ENCODE measurements around the gene COMMD3.

Gene COMMD3

DNA sequence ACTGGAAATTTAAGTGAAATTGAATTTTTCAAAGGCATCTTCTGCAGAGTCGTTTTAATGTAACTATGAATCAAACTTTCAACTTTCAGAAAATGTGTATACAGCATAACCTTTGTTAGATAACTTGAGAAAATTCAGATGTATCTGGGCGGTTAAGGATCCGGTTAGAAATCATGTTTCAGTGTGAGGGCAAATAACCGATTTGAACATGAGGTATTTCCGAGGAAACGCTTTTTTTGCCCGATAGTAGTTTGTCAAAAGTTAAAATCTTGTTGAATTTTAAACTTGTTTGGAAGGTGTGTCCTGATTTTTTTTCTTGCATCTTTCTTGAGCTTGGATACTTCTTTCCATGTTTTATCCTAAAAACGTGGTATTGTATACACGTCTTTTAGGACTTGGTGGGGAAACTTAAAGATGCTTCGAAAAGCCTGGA is 3.4 kb downstream of the COMMD3 start:
- in situ Hi-C loops (cut with HindIII; ENCODE audit: low sequenced_read_pairs) = no loop called here

DNA sequence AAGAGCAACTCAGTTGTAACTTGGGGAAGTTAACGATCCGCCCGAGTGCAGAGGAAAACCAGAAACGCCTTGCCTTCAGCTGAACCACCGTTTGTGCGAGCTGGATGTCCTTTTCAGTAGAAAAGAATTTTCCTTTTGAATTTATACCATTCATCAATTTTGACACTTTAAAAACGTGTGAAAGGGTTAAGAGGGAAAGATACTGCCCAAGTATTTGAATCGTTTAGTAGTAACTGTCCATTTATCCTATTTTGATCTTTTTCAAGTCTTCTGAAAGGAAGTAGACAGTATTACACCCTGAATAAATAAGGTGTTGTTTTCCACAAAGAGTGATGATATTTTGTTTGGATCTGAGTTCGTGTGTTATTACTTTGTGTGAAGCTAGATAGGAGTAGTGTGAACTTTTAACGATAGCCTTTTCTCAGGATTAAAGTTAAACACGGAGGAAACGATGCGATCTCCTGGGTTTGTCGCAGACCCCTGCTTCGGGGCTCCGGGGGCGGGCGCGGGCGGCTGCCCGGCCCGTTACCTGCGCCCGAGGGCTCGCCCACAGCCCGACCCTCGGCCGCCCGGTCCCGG is 3.9 kb downstream of the COMMD3 start:
- in situ Hi-C loops (cut with HindIII; ENCODE audit: low sequenced_read_pairs) = no loop called here

DNA sequence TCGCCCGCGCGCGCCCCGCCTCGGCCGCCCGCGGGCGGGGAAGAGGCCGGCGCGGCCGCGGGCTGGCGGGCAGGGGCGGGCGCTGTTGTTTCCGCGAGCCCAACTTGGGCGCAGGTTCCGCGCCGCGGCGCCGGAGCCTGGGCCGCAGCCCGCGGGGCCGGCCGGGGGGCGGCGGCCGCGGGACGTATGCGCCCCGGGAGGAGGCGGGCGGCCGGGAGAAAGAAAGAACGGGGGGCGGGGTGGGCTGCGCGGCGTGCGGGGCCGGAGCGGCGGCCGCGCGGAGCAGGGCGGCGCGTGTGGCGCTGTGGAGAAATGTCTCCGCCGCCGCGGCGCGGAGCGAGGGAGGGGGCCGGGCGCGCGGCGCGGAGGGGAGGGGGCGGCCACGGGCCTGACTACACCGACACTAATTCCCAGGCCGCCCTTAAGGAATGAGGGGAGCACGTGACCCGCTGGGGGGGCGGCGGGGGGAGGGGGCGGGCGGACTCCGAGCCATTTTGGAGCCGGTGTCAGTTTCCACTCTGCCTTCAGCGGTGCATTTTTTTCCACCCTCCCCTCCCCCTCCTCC is 4.5 kb downstream of the COMMD3 start, which contains the start of gene BMI1:
TSS of gene BMI1 (plus strand) at position 509 of the 565 bp plus-strand sequence. CDS start 5,351 bp downstream, outside the sequence.
- in situ Hi-C loops (cut with HindIII; ENCODE audit: low sequenced_read_pairs) = no loop called here

DNA sequence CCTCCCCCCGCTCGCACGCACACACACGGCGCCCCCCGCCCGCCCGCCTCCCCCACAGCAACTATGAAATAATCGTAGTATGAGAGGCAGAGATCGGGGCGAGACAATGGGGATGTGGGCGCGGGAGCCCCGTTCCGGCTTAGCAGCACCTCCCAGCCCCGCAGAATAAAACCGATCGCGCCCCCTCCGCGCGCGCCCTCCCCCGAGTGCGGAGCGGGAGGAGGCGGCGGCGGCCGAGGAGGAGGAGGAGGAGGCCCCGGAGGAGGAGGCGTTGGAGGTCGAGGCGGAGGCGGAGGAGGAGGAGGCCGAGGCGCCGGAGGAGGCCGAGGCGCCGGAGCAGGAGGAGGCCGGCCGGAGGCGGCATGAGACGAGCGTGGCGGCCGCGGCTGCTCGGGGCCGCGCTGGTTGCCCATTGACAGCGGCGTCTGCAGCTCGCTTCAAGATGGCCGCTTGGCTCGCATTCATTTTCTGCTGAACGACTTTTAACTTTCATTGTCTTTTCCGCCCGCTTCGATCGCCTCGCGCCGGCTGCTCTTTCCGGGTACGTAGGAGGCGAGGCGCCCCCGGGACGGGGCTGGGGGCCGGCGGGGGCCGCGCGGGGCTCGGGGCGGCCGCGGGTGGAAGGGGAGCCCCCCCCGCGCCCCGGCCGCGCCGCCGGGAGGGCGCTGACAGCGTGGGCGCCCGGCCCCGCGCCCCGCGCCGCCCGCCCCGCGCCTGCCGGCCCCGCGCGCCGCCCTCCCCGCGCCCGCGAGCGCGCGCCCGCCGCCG is 5.2 kb downstream of the COMMD3 start:
- in situ Hi-C loops (cut with HindIII; ENCODE audit: low sequenced_read_pairs) = no loop called here

DNA sequence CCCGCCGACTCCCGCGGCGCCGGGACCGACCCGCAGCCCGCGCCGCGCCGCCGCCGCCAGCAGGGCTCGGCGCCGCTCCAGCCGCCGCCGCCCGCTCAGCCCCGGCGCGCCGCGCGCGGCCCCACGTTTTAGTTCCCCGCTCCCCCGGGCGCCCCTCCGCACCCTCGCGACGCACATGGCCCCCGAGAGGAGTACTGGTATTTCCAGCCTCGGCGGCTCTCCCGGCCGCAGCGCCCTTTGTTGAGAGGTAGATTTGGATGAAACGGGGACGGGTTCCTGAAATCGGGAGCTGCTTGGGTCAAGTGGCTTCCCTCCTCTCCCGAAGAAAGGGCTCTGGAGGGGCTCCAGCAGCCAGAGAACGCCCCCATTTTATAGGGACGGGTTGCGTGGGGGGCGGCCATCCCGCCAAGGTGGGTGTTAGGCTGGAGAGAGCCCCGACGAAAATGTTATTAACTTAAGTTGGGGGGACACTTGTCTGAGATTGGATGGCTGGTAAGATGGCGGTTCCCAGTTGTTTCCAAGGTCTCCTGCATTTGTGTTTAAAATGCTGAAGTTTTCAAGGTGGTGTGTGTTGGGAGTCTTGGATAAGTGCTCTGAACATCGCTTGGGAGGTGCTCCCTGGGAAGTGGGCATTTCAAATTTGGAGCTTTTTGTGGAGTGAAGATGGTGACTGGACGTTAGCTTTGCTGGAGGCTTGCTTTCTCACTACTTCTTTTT is 5.9 kb downstream of the COMMD3 start:
- in situ Hi-C loops (cut with HindIII; ENCODE audit: low sequenced_read_pairs) = no loop called here

DNA sequence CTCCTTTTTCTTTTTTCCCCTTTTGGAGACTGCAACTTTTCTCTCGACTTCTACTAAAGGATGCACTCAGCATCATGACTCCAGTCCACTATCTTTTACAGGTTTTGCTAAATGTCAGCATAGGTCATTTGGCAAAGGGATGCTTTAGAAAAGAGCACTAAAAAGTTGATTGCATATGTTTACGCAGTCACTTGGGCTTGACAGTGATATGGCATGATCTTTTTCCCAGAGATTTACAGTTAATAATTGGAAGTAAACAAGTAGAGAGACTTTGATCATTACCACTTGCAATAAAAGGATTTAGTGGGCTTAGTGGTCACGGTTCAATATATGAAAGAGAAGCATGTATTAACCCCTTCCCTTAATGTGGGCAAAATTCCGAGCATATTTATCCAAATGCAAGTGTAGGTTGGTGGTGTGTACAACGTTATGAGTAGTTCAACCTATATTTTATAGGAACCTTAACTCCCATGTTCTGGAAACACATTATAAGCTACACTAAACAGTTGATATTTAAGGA is 6.5 kb downstream of the COMMD3 start:
- in situ Hi-C loops (cut with HindIII; ENCODE audit: low sequenced_read_pairs) = no loop called here

DNA sequence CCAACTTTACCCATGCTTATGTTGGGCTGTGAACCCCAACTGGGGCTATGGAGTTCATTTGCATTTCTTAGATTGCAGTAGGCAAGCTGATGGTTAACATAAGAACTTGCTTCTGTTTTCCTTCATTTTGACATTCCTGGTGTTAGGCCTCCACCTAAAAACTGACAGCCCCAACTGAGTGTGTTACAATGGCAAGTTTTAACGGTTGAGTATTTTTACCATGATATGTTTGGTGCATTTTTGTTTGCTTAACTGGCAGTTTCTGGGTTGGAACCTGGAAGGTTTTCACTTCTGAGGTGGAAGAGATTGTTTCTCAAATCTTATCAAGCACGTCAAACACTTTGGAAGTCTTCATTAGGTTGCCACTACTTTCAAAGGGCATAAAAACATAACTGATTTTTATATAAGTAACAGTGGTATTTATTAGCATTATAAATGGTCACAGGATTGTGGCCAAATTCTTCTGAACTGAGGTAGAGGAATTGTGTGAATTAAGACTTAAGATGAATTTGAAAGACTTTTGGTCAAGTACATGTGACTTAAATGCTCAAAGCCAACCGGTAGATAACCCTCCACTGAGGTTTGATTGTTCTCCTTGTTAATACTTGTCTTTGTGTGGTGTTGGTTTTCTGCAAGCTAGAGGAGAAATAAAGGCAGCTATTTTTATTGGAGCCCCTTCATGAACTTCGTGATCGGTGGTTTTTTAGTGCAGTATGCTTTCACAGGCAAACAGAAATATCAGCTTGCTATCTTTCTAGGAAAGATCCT is 7.5 kb downstream of the COMMD3 start:
- in situ Hi-C loops (cut with HindIII; ENCODE audit: low sequenced_read_pairs) = no loop called here

DNA sequence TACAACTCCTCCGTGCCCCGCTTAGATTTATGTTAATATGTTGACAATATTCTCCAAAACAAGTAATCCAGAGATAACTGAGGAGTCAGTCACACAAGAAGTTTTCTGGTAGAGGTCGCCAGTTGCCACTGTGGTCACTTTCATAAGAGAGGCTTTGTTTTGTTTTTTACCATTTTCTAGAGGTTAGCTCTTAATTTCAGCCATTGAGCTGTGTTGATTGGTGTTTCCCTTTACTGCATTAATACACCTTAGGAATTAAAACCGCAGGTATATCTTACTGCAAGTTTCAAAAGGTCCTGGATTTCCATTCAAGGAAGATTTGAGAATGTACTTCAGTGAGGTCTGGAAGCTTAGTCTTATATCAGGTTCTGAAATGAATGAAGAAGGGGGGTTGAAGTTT is 8.2 kb downstream of the COMMD3 start:
- in situ Hi-C loops (cut with HindIII; ENCODE audit: low sequenced_read_pairs) = no loop called here

DNA sequence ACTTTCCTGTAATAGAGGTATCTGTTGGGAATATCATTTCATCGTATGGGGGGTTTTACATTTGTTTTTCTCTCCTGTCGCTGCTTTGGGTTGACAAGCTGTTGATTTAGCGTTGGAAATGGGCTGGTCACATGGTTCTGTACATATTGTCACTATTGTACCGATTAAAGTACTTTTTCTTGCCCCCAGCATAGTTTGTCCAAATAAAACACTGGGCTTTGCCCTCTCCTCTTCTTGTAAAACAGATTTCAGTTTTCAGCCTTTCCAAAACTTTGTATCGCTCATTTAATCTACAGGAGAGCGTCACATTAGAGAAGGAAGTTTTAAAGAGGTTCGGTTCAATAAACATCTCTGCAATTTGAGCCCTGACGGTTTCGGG is 8.7 kb downstream of the COMMD3 start:
- in situ Hi-C loops (cut with HindIII; ENCODE audit: low sequenced_read_pairs) = no loop called here

DNA sequence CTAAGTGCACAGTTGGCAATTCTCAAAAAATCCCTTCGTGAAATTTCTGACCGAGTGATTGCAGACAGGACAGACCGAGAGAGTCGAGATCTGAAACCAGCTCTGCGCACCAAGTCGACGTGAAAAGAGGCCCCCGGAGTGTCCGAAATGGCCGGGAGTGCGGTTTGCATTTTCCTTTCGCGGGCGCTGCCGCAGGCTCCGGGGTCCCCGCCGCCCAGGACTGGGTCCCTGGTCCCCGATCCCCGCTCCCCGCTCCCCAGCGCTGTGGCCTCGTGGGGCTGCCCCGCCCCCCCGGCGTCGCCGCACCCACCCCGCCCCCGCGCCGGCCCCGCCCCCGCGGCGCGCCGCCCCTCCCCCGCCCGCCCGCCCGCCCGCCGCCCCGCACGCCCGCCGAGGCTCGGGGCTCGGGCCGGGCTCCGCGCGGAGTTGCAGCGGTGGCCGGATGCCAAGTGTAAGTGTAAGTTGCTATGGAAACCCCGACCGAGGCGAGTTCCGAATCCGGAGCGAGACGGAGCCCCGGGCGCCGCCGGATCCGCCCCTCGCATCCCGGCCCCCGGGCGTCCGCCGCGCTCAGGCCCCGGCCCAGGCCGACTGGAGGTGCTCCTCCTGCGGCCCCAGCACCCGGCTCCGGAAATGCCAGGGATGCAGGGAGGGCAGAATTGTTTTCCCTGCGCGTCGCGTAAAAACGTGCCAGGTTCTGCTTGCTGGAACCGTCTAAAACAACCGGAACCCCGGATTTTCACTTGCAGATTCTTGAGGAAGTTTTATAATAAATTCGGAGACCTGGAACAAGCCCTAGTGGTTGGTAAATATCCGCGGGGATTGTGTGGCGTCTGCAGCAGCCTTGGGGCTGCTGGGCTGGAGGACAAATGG is 9.3 kb downstream of the COMMD3 start:
- in situ Hi-C loops (cut with HindIII; ENCODE audit: low sequenced_read_pairs) = no loop called here

DNA sequence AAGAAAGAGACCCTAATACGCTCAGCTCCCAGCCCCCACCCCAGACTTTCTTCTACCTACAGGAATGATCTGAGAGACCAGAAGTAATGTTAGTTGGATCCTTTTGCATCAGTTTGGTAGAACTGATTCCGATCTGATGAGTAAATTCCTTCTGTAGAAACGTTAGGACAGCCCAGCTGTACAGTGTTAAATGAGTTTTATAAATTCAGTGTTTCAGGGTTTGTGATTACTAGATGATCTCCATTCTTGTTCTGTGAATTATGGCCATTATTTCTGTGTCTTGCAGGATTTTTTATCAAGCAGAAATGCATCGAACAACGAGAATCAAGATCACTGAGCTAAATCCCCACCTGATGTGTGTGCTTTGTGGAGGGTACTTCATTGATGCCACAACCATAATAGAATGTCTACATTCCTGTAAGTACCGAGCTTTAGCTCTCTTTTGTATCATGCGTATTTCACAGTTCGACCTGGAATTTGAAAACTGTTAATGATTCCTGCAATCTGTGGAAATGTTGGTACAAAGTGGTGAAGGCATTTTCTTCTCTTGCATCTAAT is 10.0 kb downstream of the COMMD3 start:
- in situ Hi-C loops (cut with HindIII; ENCODE audit: low sequenced_read_pairs) = no loop called here

DNA sequence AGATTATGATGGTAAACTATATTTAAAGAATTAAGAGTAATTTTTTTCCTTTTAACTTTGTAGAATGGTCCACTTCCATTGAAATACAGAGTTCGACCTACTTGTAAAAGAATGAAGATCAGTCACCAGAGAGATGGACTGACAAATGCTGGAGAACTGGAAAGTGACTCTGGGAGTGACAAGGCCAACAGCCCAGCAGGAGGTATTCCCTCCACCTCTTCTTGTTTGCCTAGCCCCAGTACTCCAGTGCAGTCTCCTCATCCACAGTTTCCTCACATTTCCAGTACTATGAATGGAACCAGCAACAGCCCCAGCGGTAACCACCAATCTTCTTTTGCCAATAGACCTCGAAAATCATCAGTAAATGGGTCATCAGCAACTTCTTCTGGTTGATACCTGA is 13.0 kb downstream of the COMMD3 start:
- in situ Hi-C loops (cut with HindIII; ENCODE audit: low sequenced_read_pairs) = no loop called here

DNA sequence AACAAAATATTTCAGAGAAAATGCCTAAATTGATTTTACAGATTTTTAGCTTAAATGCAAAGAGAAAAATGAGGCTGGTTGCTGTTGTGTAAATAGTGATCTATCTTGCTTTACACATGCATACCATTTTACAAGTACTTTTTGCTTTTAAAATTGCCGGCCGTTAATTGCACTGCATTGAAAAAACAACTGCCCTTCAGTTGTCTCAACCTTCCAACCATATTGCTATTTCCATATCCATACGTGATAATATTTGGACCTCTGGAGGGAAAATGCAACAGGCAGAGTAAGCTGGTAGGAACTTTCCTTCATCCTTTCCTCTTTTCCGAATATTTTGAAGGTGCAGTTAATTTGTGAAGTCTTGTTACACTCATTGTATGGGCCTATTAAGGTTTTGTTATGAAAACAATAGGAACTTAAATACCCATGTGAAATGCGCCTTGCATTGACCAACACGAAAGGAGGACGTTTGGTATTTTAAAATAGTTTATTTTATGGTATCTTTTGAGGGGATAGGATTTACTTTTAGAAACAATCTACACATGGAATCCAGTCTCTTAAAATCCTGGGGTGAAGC is 16.0 kb downstream of the COMMD3 start:
- in situ Hi-C loops (cut with HindIII; ENCODE audit: low sequenced_read_pairs) = no loop called here

DNA sequence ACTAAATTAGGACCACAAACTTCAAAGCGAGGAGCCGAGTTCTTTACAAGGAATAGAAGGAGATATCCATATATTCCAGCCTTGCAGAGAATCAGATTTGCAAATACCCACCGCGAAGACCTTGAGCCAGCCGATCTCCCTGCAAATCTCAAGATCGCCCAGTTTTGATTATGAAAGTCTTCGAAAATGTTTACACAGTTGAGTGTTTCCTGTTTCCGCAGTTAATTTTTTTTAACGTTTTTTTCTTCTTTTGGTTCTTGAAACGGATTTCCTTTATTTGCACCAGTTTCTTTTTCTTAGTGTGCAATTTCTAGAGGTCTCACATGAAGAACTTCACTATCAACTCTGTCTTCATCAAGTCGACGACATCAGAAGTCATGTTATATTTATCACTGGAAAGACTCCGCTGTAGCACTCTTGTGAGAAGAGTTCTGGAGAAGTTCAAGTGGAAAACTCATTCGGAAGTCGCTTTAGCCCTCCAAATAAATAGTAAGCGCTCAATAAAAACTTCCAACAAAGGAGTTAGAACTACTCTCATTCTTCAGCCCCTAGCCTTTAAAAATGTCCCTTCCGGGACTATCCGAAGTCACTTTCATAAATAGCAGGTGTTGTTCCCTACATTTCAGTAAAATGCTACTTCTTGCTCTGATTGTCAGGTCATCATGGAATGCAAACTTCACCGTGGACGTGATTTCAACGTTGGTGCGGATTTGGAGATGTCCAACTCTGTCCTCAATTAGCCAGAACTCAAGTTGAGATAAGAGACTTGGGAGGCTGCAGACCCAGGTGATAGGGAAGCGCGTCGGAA is 17.2 kb downstream of the COMMD3 start:
- in situ Hi-C loops (cut with HindIII; ENCODE audit: low sequenced_read_pairs) = no loop called here

DNA sequence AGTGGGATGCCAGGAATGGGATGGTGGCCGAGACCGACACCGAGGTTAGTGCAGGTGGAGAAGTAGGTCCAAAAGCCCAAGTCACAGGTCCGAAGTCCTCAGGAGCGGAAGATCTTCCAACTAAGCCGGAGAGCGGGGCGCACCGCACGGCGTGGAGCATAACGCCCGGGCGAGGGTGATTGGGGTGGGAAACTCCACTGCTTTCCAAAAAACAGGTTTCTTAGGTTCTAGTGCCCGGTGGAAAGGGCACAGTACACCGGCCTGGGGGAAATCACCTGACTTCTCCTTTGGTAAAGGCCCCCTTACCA is 17.7 kb downstream of the COMMD3 start:
- in situ Hi-C loops (cut with HindIII; ENCODE audit: low sequenced_read_pairs) = no loop called here

DNA sequence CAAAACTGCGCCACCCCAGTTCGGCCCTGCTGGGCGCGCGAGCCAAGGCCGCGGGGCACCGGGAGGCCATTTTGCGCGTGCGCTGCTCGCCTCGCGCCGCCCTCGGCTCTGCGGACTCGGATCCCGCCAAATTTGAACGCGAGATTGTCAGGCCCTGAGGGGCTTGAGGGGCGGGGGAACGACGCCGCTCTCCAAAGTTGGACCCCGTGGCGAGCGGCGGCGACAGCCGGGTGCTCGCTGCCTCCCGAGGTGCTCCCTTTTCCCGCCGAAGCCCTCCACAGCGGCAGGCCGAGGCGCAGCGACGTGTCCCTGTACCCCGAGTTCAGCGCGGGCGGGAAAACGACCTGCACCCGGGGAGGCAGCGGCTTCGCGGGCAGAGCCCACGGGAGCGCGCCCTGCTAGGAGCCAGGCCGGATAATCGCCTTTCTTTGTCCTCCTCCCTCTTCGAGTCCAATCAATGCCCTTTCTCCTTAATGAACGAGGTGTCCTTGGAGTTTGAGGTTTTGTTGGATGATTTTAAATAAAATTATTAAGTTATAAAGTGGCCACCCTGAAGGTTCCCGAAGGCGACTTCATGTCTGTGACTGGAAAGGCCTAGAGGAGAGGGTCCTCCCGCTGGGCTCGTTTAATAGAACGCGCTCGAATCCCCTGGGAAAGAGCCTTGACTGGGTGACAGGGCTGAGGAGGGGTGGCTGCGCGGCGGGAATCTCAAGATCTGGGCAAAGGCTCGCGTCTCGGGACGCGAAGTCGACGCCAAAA is 18.4 kb downstream of the COMMD3 start:
- in situ Hi-C loops (cut with HindIII; ENCODE audit: low sequenced_read_pairs) = no loop called here

DNA sequence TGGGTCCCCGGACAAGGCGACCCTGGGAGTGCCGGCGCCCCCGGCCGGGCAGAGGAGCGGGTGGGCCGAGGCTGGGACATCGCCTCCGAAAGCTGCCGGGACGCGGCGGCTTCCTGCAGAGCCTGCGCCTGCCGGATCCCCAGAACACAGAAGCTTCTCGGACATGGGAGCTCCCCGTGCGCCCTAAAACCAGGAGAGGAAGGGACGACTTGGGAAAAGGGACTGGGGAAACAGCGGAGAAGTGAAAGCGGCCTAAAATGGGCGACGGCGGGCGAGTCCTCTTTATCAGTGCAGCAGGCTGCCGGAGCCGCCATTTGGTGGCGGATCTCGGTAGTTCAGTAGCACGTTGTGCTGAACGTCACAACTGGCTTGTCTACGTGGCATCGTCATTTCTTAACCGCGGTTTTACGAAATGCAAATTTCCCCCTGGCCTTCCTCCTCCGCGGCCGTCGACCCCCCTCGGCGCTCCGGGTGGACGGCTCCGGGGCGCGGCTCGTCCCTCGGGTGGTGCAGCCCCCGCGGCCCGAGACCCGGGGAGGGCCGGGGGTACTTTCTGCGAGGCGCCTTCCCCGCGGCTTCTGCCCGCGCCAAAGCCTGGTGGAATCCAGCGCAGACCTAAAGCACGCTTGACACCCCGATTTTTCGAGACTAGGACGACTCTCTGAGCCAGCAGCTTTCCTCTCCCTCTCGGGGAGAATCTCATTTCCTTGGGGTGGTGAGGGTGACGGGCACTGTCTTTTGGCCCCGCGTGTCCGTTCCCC is 19.2 kb downstream of the COMMD3 start:
- in situ Hi-C loops (cut with HindIII; ENCODE audit: low sequenced_read_pairs) = no loop called here
